ENCODE data around the gene FAXC.
"Not testable (repeated sequence)": the region's sequence is repeated elsewhere in the genome, so short reads cannot be mapped to it uniquely, and the experiment has no call there.

Gene FAXC

DNA sequence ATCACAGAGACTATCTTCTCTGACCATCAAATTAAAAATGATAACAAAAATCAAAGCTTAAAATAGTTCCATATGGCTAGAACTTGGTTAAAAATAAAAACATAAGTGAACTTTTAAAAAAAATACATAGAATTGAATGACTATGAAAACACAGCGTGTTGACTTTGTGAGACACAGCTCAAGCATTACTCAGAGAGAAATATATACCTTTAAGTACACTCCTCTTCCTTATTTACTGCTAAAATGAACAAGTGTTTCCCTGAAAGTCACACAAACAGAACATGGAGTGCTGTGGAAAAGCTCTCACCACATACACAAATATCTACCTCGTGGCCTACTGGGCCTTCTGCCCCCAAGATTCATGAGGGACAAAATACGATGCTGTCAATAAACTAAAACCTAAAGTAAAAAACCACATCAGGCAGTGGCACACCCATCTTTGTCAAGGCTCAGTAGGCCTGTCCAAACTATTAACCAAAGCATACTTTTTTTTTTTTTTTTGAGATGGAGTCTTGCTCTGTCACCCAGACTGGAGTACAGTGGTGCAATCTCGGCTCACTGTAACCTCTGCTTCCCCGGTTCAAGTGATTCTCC is 7.5 kb downstream of the FAXC start:
- DNase-seq: no peak

DNA sequence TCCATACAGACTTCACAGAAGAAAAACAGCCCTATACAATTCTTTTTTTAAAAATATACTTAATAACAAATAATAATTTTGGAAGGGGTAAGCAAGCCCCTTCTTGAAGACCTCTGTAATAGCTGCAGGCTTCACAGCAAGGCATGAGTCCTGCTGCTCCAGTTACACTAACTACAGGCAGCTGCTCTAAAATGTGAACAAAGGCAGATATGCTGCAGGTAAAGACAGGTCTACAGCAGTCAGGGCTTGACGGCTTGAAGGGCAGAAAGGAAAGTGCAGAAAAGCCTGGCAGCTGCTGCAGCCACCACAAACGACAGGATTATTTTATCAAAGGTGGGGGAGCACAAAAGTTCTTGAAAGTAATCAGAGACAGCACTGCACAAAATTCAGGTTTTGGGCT is 11.3 kb downstream of the FAXC start:
- no peak for DNase-seq

DNA sequence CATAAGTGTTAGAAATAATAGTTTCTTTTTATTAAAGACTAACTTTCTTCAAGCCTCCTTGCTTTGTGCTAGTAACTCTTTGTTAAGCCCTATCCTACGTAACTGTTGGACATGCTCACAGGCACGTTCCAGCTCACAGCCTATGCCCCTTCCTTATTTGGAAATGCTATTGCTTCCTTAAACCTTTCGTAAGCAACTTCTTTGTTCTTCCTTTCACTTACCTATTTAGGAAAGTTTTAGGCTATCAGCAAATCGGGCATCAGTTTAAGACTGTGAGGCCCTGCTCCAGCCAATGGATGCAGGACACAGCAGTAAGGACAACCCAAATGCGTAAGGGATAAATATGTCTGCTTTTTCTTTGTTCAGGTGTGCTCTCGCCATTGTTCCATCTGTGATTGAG is 14.2 kb downstream of the FAXC start:
- not testable (repeated sequence) for DNase-seq

DNA sequence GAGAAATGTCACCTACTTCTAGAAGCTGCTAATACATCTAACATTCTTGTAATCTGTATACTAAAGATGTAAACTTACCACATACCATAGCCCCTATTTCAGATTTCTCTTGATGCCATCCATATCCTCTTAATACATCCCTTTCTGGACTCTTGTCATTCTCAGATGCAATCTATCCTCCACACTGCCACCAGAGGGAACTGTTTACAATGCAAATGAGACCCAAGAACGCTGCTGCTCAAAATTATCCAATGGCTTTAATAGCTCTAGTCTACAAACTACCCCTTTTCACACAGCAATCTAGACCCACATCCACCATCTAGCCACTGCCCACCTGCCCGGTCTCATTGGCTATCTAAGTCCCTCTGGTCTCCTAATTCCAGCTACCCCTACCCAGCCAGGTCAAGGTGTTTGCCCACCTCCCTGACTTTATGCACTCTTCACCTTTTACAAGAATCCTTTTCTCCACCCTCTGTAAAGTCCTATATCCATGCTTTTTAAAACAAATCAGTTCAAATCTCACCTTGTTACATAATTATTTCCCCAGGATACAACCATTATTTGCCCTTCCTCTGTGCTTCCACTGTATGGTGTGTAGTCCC is 14.8 kb downstream of the FAXC start:
- peak in 1 of 14 donors; percentile 15 for DNase-seq

DNA sequence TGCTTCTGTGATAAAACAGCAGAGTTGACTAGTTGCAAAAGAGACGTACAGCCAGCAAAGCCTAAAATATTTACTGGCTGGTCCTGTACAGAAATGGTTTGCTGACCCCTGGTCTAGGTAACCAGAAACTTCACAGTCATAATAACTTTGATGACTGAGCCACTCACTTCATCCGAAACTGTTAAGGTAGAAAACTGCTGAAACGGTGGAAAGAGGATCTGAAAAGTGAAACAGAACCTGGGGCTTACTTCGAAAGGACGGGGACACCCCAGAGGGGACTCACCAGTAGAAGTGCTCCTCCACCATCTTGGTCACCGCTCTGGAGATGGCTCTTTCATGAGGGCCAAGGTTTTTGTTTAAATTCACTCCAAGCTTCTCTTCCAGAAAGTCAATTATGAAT is 16.4 kb downstream of the FAXC start:
- no peak for DNase-seq

DNA sequence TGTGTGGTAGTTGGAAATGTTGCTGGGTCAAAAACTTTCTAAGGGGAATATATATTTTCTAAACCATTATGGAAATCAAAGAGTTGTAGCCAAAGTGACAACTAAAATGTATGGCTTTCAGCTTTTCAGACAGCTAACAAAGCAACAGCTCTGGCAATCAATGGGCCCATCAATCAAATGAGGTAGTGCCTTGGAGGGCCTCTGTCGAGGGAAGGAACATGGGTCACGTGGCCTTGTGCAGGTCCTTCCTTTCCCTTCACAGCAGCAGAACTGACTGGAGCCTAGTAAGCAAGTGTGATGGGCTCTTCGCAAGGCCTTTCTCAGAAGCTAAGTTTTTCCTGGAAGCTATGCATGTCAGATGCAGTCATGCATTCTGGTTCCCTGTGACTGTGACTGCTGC is 17.9 kb downstream of the FAXC start:
- DNase-seq: no peak

DNA sequence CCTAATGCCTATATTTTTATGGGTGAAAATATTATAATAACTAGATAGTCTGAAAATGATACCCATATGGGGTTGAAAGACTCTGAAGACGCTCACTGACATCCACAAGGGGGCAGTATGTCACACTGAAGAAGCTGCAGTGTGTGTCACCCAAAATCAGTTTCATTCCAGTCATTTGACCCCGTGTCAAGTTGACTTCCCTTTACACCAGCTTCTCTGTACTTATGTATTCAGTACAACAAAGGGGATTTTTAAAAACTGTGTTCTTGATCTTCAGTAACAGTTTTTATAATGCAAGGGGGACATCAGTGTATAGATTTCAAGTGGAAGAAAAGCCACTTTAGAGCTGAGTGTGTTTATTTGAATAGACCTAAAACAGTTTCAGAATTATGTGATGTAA is 19.3 kb downstream of the FAXC start:
- peak in 4 of 14 donors; percentile 5 to 38 (median 30) for DNase-seq

DNA sequence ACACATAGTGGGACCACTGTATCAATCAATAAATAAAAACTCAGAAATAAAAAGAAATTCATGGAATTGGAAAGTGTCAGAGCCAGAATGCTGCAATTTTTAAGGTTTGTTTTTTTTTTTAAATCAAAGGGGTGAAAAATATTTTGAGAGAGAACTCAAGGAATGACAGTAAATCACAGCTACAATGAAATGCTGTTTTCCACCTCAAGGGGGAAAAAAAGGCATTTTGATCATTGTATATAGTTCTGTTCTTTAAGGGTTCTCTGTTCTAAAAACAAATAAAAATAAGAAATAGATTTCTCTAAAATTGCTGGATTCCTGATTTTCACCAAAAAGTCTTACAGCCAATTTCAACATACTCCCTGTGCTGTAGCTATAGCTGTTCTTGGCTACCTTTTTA is 24.5 kb downstream of the FAXC start:
- DNase-seq: no peak

DNA sequence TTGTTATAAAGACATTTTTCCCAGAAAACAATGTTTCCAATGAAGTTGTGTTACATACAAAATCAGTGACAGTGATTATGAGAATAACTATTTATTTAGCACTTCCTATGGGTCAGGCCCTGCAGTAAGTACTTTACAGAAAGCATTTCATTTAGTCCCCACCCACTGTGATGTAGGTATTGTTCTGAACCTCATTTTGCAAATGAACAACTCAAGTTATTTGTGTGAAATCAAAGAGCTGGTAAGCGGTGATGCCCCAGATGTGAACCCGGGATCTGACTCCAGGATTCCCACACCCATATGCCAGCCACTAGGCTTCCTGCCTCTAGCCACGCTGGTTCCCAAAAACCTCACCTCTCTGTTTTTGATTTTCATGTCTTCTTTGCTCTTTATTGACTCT is 30.9 kb downstream of the FAXC start:
- DNase-seq: no peak

DNA sequence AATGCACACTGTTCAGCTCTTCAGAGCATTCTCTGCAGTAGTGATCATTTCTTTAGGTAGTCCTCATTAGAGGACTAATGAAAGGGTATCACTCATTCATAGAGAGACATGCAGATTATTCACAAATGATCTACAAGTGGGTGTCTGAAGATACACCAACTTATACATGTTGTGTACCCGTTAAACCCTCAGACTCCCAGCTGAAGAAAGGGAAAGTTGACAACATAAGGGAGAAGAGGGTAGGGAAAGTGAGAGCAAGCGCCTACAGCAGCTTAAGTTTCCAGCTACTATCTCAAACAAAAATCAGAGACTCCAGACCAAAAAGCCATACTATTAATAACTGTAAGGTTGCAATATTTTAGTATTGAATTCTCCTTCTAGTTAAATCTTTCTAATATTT is 37.1 kb downstream of the FAXC start:
- no peak for DNase-seq

DNA sequence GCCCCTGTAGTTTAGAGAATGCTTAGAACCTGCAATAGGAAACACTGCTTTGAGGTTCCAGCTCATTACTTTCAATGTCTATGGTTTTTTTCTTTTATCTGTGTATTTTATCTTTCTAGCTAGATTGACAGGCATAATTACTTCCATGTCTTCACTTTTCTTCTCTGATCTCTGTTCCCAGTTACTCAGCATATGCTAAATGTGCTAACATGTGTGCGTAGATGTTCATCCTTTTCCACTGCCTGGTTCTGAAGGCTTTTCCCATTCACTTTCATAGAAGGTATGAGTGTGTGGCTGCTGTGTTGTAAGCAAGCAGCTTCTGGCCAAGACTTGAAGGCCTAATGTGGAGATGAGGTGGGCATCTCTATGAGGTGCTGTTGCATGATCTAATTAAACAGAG is 38.9 kb downstream of the FAXC start:
- no peak for DNase-seq

DNA sequence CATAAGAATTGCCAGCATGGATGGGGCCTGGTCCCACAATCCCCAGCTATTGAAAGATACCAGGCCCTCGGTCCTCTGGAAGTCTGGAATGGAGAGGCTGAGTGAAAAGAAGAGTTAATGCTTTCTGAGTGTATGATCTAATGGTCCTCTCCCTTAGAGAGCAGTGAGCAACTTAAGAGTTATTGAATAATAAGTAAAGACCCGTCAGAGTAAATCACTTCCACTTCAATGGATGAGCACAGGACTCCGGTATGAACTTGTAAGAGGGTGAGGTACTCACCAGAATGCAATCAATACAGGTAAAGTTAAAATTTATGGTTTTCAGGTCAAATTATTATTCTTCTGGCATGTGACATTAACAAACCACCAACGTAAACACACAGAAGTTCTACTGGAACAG is 39.9 kb downstream of the FAXC start:
- DNase-seq: no peak

DNA sequence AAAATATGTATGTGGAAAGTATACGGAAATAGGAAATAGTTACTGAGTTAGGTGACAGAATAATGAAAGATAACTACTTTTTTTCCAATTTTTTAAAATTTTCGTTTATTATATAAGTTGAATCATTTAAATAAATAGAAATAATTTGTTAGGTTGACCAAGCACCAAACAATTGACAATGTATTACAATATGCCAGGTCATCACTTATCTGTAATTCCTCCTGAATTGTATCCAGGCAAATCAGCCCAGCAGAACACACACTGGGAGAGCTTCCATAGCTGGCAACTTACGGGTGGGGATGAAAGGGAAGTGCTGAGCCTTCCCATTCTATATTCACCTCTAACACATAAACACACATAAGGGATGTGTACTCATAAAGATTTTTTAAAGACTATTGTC is 40.7 kb downstream of the FAXC start:
- no peak for DNase-seq

DNA sequence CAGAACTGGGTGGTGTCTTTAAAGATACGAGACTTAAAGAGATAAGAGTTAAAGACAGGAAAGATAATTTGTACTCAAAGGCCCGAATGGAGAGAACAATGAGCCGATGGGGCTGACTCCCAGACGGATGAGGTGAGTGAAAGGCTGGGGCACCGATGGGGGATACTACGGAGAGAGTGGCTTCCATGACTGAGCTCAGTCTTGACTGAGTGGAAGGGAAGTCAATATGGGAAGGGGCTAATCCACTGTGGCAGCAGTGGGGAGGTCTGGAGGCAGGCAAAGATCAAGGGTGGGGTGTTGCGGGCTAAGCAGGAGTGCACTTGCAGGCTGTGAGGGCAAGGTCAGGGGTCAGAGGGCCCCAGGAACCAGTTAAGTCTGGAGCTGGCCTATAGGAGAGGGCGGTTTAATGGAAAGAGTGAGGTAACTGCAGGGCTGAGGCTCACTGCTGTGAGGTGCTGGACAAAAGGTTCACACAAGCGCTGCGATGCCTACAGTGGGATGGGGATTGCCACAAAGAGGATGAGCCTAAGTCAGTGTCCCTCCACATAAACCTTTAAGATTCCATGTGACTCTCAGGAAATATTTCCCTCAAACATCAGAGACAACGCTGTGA is 42.1 kb downstream of the FAXC start:
- no peak for DNase-seq

DNA sequence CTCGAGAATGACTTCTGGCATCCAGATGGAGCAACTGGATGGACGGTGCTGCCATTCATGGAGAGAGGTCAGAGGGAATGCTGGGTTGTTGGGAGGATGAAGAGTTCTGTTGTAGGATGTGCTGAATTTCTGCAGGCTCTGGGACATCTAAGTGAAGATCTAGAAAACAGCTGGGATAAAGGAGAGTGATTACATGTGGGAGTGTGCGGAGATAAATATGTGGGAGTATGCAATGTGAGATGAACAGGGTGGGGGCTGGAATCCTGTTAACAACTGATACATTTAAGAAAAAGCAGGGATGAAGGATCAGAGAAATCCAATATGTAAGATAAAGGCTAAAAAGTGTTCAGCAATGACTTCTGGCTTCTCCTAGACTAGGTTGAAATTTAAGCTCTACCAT is 43.1 kb downstream of the FAXC start:
- no peak for DNase-seq

DNA sequence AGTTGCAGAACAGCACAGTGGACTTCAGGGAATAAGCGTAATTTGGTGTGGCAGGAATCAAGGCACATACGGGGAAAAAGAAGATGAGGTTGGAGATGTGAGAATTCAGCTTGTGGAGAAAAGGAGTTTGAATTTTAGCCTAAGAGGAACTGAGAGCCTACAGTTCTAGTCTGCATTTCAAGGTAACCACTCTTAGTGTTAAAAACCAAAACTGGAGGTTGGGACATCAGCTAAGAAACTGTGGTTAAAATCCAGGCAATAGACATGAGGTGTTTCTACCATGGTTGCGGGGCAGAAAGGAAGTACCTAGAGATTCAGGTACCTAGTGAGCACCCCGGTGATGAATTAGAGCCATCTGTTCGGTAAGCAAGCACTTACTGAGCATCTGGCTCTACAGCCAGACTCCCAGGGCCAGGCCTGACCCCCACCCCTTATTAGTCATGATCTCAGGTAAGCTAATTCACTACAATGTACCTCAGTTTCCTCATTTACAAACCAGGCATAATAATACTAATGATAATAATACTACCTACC is 44.4 kb downstream of the FAXC start:
- DNase-seq: no peak

DNA sequence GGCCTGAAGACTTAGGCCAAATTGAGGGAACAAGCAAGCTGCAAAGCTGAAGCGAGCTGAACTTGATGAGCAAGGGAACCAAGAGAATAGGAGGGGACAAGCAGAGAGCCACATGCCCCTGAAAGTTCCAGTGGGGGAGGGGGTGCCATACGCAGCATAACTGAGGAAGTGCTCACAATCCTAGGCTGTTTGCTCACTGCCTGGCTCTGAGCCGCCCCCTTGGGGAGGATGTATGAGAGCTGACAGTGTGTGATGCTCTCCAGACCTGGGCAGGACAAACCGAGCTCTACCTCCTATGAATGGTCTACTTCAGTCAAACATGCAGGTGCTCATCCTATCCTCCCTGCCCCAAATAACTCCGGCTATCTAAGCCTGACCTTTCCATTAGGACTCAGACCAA is 52.1 kb downstream of the FAXC start:
- no peak for DNase-seq

DNA sequence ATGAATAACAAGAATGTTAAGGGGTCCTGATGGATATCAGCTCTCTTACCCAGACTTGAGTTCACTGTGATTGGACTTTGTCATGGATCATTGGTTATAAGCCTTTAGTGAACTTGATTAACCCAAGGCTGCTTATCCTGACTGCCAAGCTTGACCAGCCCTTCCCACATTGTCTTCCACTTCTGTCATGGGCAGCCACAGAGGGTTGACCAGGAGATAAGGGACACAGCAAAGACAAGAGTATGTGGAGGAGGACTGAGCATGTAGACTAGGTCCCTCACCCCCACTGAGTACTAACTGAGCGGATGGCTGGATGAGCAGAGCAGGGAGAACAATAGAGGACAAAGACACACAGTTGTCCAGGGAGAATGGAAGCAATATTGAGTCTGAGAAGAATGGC is 52.5 kb downstream of the FAXC start:
- DNase-seq: no peak

DNA sequence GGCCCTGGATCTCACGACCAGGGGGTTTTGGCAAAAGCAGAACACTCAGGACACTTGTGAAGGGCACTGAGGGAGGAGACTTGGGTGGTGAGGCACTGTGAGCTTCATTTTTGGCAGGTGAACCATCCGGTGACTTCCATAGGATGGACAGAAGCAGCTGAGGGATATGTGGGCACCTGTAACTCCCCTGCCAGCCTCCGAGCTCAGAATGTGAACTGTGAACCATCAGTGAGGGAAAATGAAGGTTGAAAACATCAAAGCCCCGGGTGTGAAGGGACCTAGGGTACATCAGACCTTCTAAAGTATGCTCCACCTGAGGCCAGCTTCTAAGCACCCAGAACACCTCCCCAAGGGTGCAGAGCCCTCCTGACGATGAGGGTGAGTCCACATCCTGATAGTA is 53.2 kb downstream of the FAXC start:
- DNase-seq: no peak

DNA sequence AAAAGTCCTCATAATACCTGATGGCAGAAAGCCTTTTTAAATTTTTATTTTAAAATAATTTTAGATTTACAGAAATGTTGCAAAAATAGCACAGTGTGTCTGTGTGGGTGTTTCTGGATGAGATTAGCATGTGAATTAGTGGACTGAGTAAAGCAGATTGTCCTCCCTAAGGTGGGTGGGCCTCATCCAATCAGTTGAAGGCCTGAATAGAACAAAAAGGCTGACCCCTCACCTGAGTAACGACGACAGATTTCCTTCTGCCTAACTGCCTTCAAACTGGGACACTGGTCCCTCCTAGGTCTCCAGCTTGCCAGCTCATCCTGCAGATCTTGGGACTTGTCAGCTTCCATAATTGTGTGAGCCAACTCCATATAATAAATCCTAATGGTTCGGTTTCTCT is 54.2 kb downstream of the FAXC start:
- no peak for DNase-seq

DNA sequence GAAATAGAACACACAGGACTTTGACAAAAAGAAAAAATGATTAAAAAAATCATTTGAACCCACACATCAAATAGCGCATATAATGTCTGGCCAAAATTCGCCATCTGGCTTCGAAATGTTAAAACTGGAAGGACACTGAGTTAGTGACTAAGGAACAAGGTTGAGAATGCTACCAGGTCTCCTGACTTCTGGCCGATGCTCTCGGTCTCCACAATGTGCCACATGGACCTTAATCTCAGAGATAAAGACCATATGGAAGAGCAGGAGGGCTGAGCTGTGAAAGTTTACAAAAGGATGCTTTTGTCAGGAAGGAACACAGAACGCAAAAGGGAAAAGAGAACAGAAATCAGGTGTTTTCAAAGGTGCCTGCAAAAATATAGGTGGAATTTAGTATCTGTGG is 54.7 kb downstream of the FAXC start:
- DNase-seq: peak in 1 of 14 donors; percentile 57

DNA sequence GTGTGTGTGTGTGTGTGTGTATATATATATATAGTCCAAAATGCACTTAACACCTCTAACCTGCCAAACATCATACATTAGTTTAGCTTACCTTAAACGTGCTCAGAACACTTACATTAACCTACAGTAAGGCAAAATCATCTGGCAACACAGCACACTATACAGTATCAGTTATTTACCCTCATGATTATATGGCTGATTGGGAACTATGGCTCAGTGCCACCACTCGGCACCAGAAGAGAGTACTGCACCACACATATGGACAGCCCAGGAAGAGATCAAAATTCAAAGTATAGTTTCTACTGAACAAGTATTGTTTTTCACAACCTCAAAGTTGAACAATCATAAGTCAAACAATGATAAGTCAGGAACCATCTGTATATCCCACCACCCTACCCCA is 59.8 kb downstream of the FAXC start:
- DNase-seq: no peak

DNA sequence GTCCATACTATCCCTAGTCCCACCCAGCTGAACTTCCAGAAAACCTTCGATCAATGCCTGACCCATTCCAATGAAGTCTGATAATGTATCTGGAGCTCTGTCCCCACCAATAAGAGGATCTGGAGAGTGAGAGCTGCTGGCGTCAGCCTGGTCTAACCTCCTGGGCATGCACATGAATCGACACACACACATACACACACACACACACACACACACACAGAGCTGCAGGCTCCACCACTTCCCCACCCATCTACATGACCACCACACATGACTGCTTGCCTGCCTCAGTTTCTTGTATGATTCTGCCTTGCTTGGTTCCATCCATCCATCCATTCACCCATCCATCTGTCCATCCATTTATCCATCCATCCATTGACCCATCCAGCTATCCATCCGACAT is 60.8 kb downstream of the FAXC start:
- DNase-seq: no peak

DNA sequence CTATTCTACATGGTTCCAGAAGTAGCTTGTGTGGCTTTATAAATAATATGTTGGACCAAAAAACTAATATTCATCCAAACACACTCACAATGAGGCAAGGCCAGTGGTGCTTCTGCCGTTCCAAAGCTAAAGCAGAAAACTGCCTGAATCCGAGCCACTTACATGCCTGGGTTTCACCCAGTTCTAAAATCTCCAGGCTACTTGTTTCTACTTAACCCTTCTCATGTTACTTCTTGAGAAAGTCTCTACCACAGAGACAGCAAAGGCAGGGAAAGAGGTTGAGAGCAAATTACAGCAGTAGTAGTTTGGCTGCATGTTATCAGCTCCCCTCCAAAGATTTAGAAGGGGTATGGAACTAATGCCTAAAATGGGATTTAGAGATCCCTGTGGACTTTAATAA is 62.0 kb downstream of the FAXC start:
- DNase-seq: no peak
